Osteocyte (in vitro differentiated cells): ENCODE measurements around the gene SMYD3. TPM values are rescaled to one million over a fixed set of nuclear protein-coding genes. Genes with fewer than 3 reads are reported as not detected.

Experiments used
- DNase-seq: peaks from one replicate; pipeline ENCODE4 v3.0.0; 2021; ENCODE audit warnings: mixed read lengths; ENCODE audit not compliant: unreplicated experiment; ENCODE audit errors: extremely low spot score
- H3K27ac Mint-ChIP-seq: one replicate; pipeline ENCODE4 v1.8.0; 2021; ENCODE audit warnings: mild to moderate bottlenecking, mixed read lengths; ENCODE audit not compliant: unreplicated experiment
- H3K27me3 Mint-ChIP-seq: one replicate; pipeline ENCODE4 v1.8.0; 2021; ENCODE audit warnings: mixed read lengths; ENCODE audit not compliant: unreplicated experiment
- H3K36me3 Mint-ChIP-seq: one replicate; pipeline ENCODE4 v1.8.0; 2021; ENCODE audit warnings: mixed read lengths; ENCODE audit not compliant: unreplicated experiment
- H3K4me1 Mint-ChIP-seq: one replicate; pipeline ENCODE4 v1.8.0; 2021; ENCODE audit warnings: mixed read lengths; ENCODE audit not compliant: unreplicated experiment
- H3K4me3 Mint-ChIP-seq: one replicate; pipeline ENCODE4 v1.8.0; 2021; ENCODE audit warnings: mild to moderate bottlenecking, moderate library complexity, mixed read lengths; ENCODE audit not compliant: unreplicated experiment
- H3K9me3 Mint-ChIP-seq: one replicate; pipeline ENCODE4 v1.8.0; 2021; ENCODE audit warnings: mixed read lengths; ENCODE audit not compliant: unreplicated experiment
- total RNA-seq: library from RNA; stranded (reverse); gene quantifications from 2 replicates; pipeline ENCODE4 v1.2.1, GENCODE V29; 2021
- TF ChIP-seq, protein P1 (sequence below): fragments of 200-600 bp; sonication (generic); IDR thresholded peaks from 2 replicates; pipeline ENCODE4 v1.5.0; 2021; ENCODE audit warnings: antibody characterized with exemption, mild to moderate bottlenecking, moderate library complexity

Gene SMYD3
- total RNA-seq, 1 donor from 2014 or later: 22.3 TPM

- no peak overlapping the region for H3K4me3 Mint-ChIP-seq
- H3K27me3 Mint-ChIP-seq: no peaks in the 10 kb centered on the region
- H3K27ac Mint-ChIP-seq: peak overlapping the region; percentile 61
- peaks cover 8% of the 10 kb centered on the region for H3K36me3 Mint-ChIP-seq
- H3K9me3 Mint-ChIP-seq: no peaks in the 10 kb centered on the region
- no peak for DNase-seq
- TF ChIP-seq, protein P1, sequence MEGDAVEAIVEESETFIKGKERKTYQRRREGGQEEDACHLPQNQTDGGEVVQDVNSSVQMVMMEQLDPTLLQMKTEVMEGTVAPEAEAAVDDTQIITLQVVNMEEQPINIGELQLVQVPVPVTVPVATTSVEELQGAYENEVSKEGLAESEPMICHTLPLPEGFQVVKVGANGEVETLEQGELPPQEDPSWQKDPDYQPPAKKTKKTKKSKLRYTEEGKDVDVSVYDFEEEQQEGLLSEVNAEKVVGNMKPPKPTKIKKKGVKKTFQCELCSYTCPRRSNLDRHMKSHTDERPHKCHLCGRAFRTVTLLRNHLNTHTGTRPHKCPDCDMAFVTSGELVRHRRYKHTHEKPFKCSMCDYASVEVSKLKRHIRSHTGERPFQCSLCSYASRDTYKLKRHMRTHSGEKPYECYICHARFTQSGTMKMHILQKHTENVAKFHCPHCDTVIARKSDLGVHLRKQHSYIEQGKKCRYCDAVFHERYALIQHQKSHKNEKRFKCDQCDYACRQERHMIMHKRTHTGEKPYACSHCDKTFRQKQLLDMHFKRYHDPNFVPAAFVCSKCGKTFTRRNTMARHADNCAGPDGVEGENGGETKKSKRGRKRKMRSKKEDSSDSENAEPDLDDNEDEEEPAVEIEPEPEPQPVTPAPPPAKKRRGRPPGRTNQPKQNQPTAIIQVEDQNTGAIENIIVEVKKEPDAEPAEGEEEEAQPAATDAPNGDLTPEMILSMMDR: no peak
- H3K4me1 Mint-ChIP-seq: peaks cover 27% of the 10 kb centered on the region
Measured at GRCh38 chr1:245765230-245766000, 741.7 kb downstream of the SMYD3 start.

GRCh38 chr1:245763873-245764331, 743.2 kb downstream of the SMYD3 start:
- H3K27ac Mint-ChIP-seq: no peak overlapping the region
- peaks cover 25% of the 10 kb centered on the region for H3K4me1 Mint-ChIP-seq
- TF ChIP-seq, protein P1: no peak
- DNase-seq: no peak
- H3K36me3 Mint-ChIP-seq: peaks cover 4% of the 10 kb centered on the region
- no peak overlapping the region for H3K4me3 Mint-ChIP-seq
- H3K27me3 Mint-ChIP-seq: no peaks in the 10 kb centered on the region
- no peaks in the 10 kb centered on the region for H3K9me3 Mint-ChIP-seq

DNA sequence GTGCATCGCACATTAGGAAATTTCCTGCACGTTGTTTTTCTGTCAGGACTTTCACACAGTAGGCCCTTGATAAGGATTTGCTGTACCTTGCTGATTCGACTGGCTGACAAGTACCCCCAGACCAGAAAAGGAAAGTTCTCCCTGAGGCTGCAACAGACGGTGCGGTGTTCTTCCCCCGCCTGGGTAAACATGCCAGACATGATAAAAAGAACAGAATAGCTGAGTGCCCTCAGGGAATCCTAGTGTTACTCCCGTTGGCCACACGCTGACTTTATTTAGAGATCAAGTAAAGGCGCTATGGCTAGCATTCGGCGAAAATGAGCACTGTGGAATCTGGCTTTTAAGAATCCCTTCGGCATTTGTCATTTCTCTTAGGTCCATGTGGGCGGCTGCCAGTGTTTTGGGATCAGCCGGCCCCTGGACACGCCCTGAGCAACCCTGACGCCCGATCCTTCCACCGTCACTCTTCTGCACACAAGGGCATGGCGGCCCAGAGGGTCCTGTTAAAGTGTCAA, 744.6 kb downstream of the SMYD3 start:
- Mint-ChIP-seq H3K4me3 (no peak overlapping the region), H3K27me3 (no peaks in the 10 kb centered on the region), H3K9me3 (peaks cover 6% of the 10 kb centered on the region), H3K4me1 (peaks cover 25% of the 10 kb centered on the region), H3K27ac (no peak overlapping the region), H3K36me3 (peaks cover 7% of the 10 kb centered on the region)
- DNase-seq: no peak
- TF ChIP-seq, protein P1: no peak

GRCh38 chr1:245760301-245760700, 746.8 kb downstream of the SMYD3 start:
- Mint-ChIP-seq H3K4me1 (peaks cover 19% of the 10 kb centered on the region), H3K9me3 (peaks cover 20% of the 10 kb centered on the region), H3K36me3 (peaks cover 11% of the 10 kb centered on the region), H3K27me3 (no peaks in the 10 kb centered on the region), H3K27ac (no peak overlapping the region), H3K4me3 (no peak overlapping the region)
- TF ChIP-seq, protein P1: no peak
- DNase-seq: no peak

GRCh38 chr1:245754463-245754961, 752.6 kb downstream of the SMYD3 start:
- TF ChIP-seq, protein P1: no peak
- H3K27me3 Mint-ChIP-seq: no peaks in the 10 kb centered on the region
- H3K4me3 Mint-ChIP-seq: no peak overlapping the region
- H3K9me3 Mint-ChIP-seq: peaks cover 30% of the 10 kb centered on the region
- no peak overlapping the region for H3K27ac Mint-ChIP-seq
- H3K4me1 Mint-ChIP-seq: peaks cover 20% of the 10 kb centered on the region
- DNase-seq: no peak
- peaks cover 16% of the 10 kb centered on the region for H3K36me3 Mint-ChIP-seq
